Hepatocyte (in vitro differentiated cells): ENCODE results near the gene PCCA. TPM values are rescaled to one million over a fixed set of nuclear protein-coding genes. Genes with fewer than 3 reads are reported as not detected.

Experiments used
- DNase-seq: peaks from one replicate; pipeline ENCODE4 v3.0.0-alpha.2; 2016; ENCODE audit warnings: low spot score
- H2AFZ ChIP-seq: fragments of 200-600 bp; sonication (generic); 2 replicates; pipeline ENCODE4 v1.6.0; 2016; ENCODE audit warnings: antibody characterized with exemption, mild to moderate bottlenecking
- H3K27ac ChIP-seq: fragments of 200-600 bp; sonication (generic); 2 replicates; pipeline ENCODE4 v1.5.1; 2016; ENCODE audit warnings: mild to moderate bottlenecking
- H3K27me3 ChIP-seq: fragments of 200-600 bp; sonication (generic); 2 replicates; pipeline ENCODE4 v1.6.1; 2016
- H3K36me3 ChIP-seq: fragments of 200-600 bp; sonication (generic); replicated peaks from 2 replicates; pipeline ENCODE4 v1.5.1; 2016; ENCODE audit warnings: low read depth; ENCODE audit not compliant: insufficient read depth
- H3K4me1 ChIP-seq: fragments of 200-600 bp; sonication (generic); 2 replicates; pipeline ENCODE4 v1.5.1; 2016; ENCODE audit warnings: mild to moderate bottlenecking, moderate library complexity; ENCODE audit not compliant: insufficient read depth
- H3K4me2 ChIP-seq: fragments of 200-600 bp; sonication (generic); 2 replicates; pipeline ENCODE4 v1.6.0; 2016
- H3K4me3 ChIP-seq: fragments of 200-600 bp; sonication (generic); 2 replicates; pipeline ENCODE4 v1.5.1; 2016; ENCODE audit warnings: mild to moderate bottlenecking
- H3K79me2 ChIP-seq: fragments of 200-600 bp; sonication (generic); 2 replicates; pipeline ENCODE4 v1.6.0; 2017; ENCODE audit warnings: mild to moderate bottlenecking
- H3K9me2 ChIP-seq: fragments of 200-600 bp; sonication (generic); replicated peaks from 2 replicates; pipeline ENCODE4 v1.6.0; 2017; ENCODE audit warnings: mild to moderate bottlenecking; ENCODE audit not compliant: insufficient read depth
- H3K9me3 ChIP-seq: fragments of 200-600 bp; sonication (generic); 2 replicates; pipeline ENCODE4 v1.5.1; 2016; ENCODE audit warnings: low read depth, mild to moderate bottlenecking
- H4K20me1 ChIP-seq: fragments of 200-600 bp; sonication (generic); 2 replicates; pipeline ENCODE4 v1.6.0; 2016; ENCODE audit warnings: mild to moderate bottlenecking; ENCODE audit not compliant: insufficient read depth, poor library complexity, severe bottlenecking
- CTCF ChIP-seq: fragments of 200-600 bp; sonication (generic); IDR thresholded peaks from 2 replicates; pipeline ENCODE4 v1.5.1; 2016; ENCODE audit warnings: antibody characterized with exemption, mild to moderate bottlenecking; ENCODE audit not compliant: poor library complexity
- EZH2 ChIP-seq: fragments of 200-600 bp; sonication (generic); IDR thresholded peaks from 2 replicates; pipeline ENCODE4 v1.6.1; 2016; ENCODE audit warnings: antibody characterized with exemption, mild to moderate bottlenecking, borderline replicate concordance
- EZH2phosphoT487 ChIP-seq: fragments of 200-600 bp; sonication (generic); IDR thresholded peaks from one replicate; pipeline ENCODE4 v1.6.1; 2018; ENCODE audit warnings: antibody characterized with exemption, mild to moderate bottlenecking, low read depth, moderate library complexity; ENCODE audit not compliant: unreplicated experiment, severe bottlenecking
- WGBS: methylation state at CpG from one replicate; pipeline ENCODE4 v1.1.6; 2016; ENCODE audit warnings: low lambda C conversion rate; ENCODE audit errors: missing lambda C conversion rate; 5-methylcytosine and 5-hydroxymethylcytosine counted together
- polyA plus RNA-seq: library from polyadenylated mRNA; unstranded; fragments of >200 nt; fragmentation: Nextera tagmentation; extraction: Ambion mirVana; gene quantifications from 2 replicates; pipeline ENCODE4 v1.2.1, GENCODE V29; 2016
- total RNA-seq: library from RNA; depleted of rRNA; stranded (reverse); fragments of >200 nt; gene quantifications from 2 replicates; pipeline ENCODE4 v1.2.3, GENCODE V29; 2014

Gene PCCA
- total and polyA plus RNA-seq, 2 experiments from 2014 or later, result 23.6 to 28.2 TPM

GRCh38 chr13:100409132-100409531 is 320.2 kb downstream of the PCCA start:
- Histone ChIP-seq H3K4me3 (no peak overlapping the region), H3K4me1 (no peaks in the 10 kb centered on the region), H3K4me2 (no peak overlapping the region), H3K27ac (no peak overlapping the region), H3K9me3 (peaks cover 29% of the 10 kb centered on the region), H3K9me2 (no peaks in the 10 kb centered on the region), H3K27me3 (no peaks in the 10 kb centered on the region), H3K36me3 (peaks cover 4% of the 10 kb centered on the region), H2AFZ (no peak overlapping the region), H4K20me1 (no peaks in the 10 kb centered on the region), H3K79me2 (no peaks in the 10 kb centered on the region)
- TF ChIP-seq CTCF, result no peak
- no peak for TF ChIP-seq EZH2
- no peak for TF ChIP-seq EZH2phosphoT487
- WGBS, result 95% methylated on average over 5 of the region's 5 CpGs
- no peak for DNase-seq

- Histone ChIP-seq H3K9me2 (no peaks in the 10 kb centered on the region), H3K4me1 (no peaks in the 10 kb centered on the region), H2AFZ (no peak overlapping the region), H3K4me3 (no peak overlapping the region), H3K9me3 (no peaks in the 10 kb centered on the region), H3K79me2 (no peaks in the 10 kb centered on the region), H3K36me3 (no peaks in the 10 kb centered on the region), H3K4me2 (no peak overlapping the region), H3K27me3 (no peaks in the 10 kb centered on the region), H3K27ac (no peak overlapping the region), H4K20me1 (no peaks in the 10 kb centered on the region)
- DNase-seq, result no peak
- TF ChIP-seq CTCF, result no peak
- no peak for TF ChIP-seq EZH2
- TF ChIP-seq EZH2phosphoT487, result no peak
- WGBS, result 98% methylated on average over 2 of the region's 2 CpGs
Measured at GRCh38 chr13:100423375-100423774, 334.5 kb downstream of the PCCA start.

GRCh38 chr13:100428986-100429385 is 340.1 kb downstream of the PCCA start:
- Histone ChIP-seq H3K4me1 (no peaks in the 10 kb centered on the region), H3K27ac (no peak overlapping the region), H3K27me3 (no peaks in the 10 kb centered on the region), H2AFZ (no peak overlapping the region), H3K9me3 (no peaks in the 10 kb centered on the region), H3K36me3 (no peaks in the 10 kb centered on the region), H3K79me2 (no peaks in the 10 kb centered on the region), H3K9me2 (no peaks in the 10 kb centered on the region), H3K4me3 (no peak overlapping the region), H4K20me1 (no peaks in the 10 kb centered on the region), H3K4me2 (no peak overlapping the region)
- TF ChIP-seq CTCF (no peak), EZH2 (no peak), EZH2phosphoT487 (no peak)
- WGBS, result 92% methylated on average over 3 of the region's 3 CpGs
- DNase-seq, result no peak

- 98% methylated on average over 2 of the region's 2 CpGs for WGBS
- Histone ChIP-seq H3K9me2 (no peaks in the 10 kb centered on the region), H4K20me1 (no peaks in the 10 kb centered on the region), H3K79me2 (no peaks in the 10 kb centered on the region), H3K36me3 (no peaks in the 10 kb centered on the region), H3K4me3 (no peak overlapping the region), H3K4me2 (no peak overlapping the region), H3K9me3 (no peaks in the 10 kb centered on the region), H2AFZ (no peak overlapping the region), H3K27me3 (no peaks in the 10 kb centered on the region), H3K27ac (no peak overlapping the region), H3K4me1 (no peaks in the 10 kb centered on the region)
- TF ChIP-seq EZH2phosphoT487 (no peak), EZH2 (no peak)
- DNase-seq, result no peak
Measured at GRCh38 chr13:100432611-100433010, 343.7 kb downstream of the PCCA start.
